ENCODE measurements around the gene HS6ST3. TPM values are rescaled to one million over a fixed set of nuclear protein-coding genes. Genes with fewer than 3 reads are reported as not detected.
"Not testable (repeated sequence)": the region's sequence is repeated elsewhere in the genome, so short reads cannot be mapped to it uniquely, and the experiment has no call there.

The HS6ST3 gene
- total RNA-seq, 1 donor from 2014 or later, result under 0.01 TPM

- Histone ChIP-seq H3K27me3 (ENCODE audit: control insufficient read depth, insufficient read depth, low read length) (no peaks in the 10 kb centered on the region), H3K4me3 (ENCODE audit: low read depth, low read length) (no peak overlapping the region), H3K36me3 (ENCODE audit: control insufficient read depth, insufficient read depth, low read length) (no peaks in the 10 kb centered on the region)
- TF ChIP-seq CTCF (IDR thresholded peaks at IDR 0.05; ENCODE audit: insufficient read depth, low read length, severe bottlenecking), result no peak
- no peak for FAIRE-seq
- DNase-seq (ENCODE audit: low read depth), result no peak
Observed at GRCh38 chr13:96109125-96109524, 19.2 kb downstream of the HS6ST3 start.

GRCh38 chr13:96112936-96113335 lies 23.0 kb downstream of the HS6ST3 start:
- no peak overlapping the region for H3K4me3 ChIP-seq (ENCODE audit: low read depth, low read length)
- no peak for TF ChIP-seq CTCF (IDR thresholded peaks at IDR 0.05; ENCODE audit: insufficient read depth, low read length, severe bottlenecking)
- no peaks in the 10 kb centered on the region for H3K36me3 ChIP-seq (ENCODE audit: control insufficient read depth, insufficient read depth, low read length)
- H3K27me3 ChIP-seq (ENCODE audit: control insufficient read depth, insufficient read depth, low read length), result no peaks in the 10 kb centered on the region
- no peak for DNase-seq (ENCODE audit: low read depth)
- FAIRE-seq, result no peak

GRCh38 chr13:96115368-96115767 lies 25.5 kb downstream of the HS6ST3 start:
- not testable (repeated sequence) for H3K36me3 ChIP-seq (ENCODE audit: control insufficient read depth, insufficient read depth, low read length); DNase-seq (ENCODE audit: low read depth); H3K4me3 ChIP-seq (ENCODE audit: low read depth, low read length); FAIRE-seq; H3K27me3 ChIP-seq (ENCODE audit: control insufficient read depth, insufficient read depth, low read length)

GRCh38 chr13:96119921-96120320 lies 30.0 kb downstream of the HS6ST3 start:
- Histone ChIP-seq H3K4me3 (ENCODE audit: low read depth, low read length) (no peak overlapping the region), H3K27me3 (ENCODE audit: control insufficient read depth, insufficient read depth, low read length) (no peaks in the 10 kb centered on the region), H3K36me3 (ENCODE audit: control insufficient read depth, insufficient read depth, low read length) (no peaks in the 10 kb centered on the region)
- FAIRE-seq, result no peak
- DNase-seq (ENCODE audit: low read depth), result no peak
- TF ChIP-seq CTCF (IDR thresholded peaks at IDR 0.05; ENCODE audit: insufficient read depth, low read length, severe bottlenecking), result no peak

- Histone ChIP-seq H3K4me3 (ENCODE audit: low read depth, low read length) (no peak overlapping the region), H3K36me3 (ENCODE audit: control insufficient read depth, insufficient read depth, low read length) (no peaks in the 10 kb centered on the region), H3K27me3 (ENCODE audit: control insufficient read depth, insufficient read depth, low read length) (no peaks in the 10 kb centered on the region)
- DNase-seq (ENCODE audit: low read depth) (no peak), FAIRE-seq (no peak)
- TF ChIP-seq CTCF (IDR thresholded peaks at IDR 0.05; ENCODE audit: insufficient read depth, low read length, severe bottlenecking), result no peak
Observed at GRCh38 chr13:96130818-96131340, 41.0 kb downstream of the HS6ST3 start.

GRCh38 chr13:96141032-96141431 lies 51.1 kb downstream of the HS6ST3 start:
- peak; percentile 59 for DNase-seq (ENCODE audit: low read depth)

More at GRCh38 chr13:96141032-96141431, 51.1 kb downstream of the HS6ST3 start:
- Histone ChIP-seq H3K4me3 (ENCODE audit: low read depth, low read length) (no peak overlapping the region), H3K27me3 (ENCODE audit: control insufficient read depth, insufficient read depth, low read length) (no peaks in the 10 kb centered on the region), H3K36me3 (ENCODE audit: control insufficient read depth, insufficient read depth, low read length) (no peaks in the 10 kb centered on the region)
- peak; percentile 39 for TF ChIP-seq CTCF (IDR thresholded peaks at IDR 0.05; ENCODE audit: insufficient read depth, low read length, severe bottlenecking)
- FAIRE-seq, result peak; percentile 7

Measured in bronchial epithelial cell (primary cell).